HepG2 (cell line): ENCODE data around the gene VPS9D1. TPM values are rescaled to one million over a fixed set of nuclear protein-coding genes. Genes with fewer than 3 reads are reported as not detected.

Experiments
- ADNP ChIP-seq: sonication (generic); formaldehyde crosslinking; IDR thresholded peaks from 2 replicates; pipeline ENCODE4 v1.4.0; 2020; ENCODE audit warnings: missing genetic modification reagents
- DMAP1 ChIP-seq: IDR thresholded peaks from 2 replicates; pipeline ENCODE4 v1.6.1; 2016
- MBD4 ChIP-seq: IDR thresholded peaks from 2 replicates; pipeline ENCODE4 v1.6.1; 2012; ENCODE audit warnings: low read length, inconsistent platforms, borderline replicate concordance
- POLR2AphosphoS5 ChIP-seq: IDR thresholded peaks from 2 replicates; pipeline ENCODE4 v1.6.1; 2012; ENCODE audit warnings: low read depth, low read length
- PTBP1 ChIP-seq: fragments of 200-400 bp; formaldehyde crosslinking; IDR thresholded peaks from 2 replicates; pipeline ENCODE4 v1.6.1; 2018; ENCODE audit warnings: low read length, low read depth; ENCODE audit not compliant: poor library complexity, severe bottlenecking
- RAD51 ChIP-seq: fragments of 450-650 bp; IDR thresholded peaks from 2 replicates; pipeline ENCODE4 v1.6.1; 2016; ENCODE audit warnings: borderline replicate concordance
- RARG ChIP-seq: sonication (generic); formaldehyde crosslinking; IDR thresholded peaks from 2 replicates; pipeline ENCODE4 v1.4.0; 2020; ENCODE audit warnings: low read depth, mild to moderate bottlenecking, missing genetic modification reagents
- SIX4 ChIP-seq: sonication (generic); formaldehyde crosslinking; IDR thresholded peaks from 2 replicates; pipeline ENCODE4 v1.4.0; 2020; ENCODE audit warnings: missing genetic modification reagents
- SOX6 ChIP-seq, 2 experiments: fragments of 450-650 bp in 1 of 2; sonication (generic) in 1 of 2; formaldehyde crosslinking in 1 of 2; IDR thresholded peaks; 2 replicates each; pipeline versions ENCODE4 v1.4.0 to v1.6.1; 2017 to 2020; ENCODE audit warnings: antibody characterized with exemption in 1 of 2, mild to moderate bottlenecking in 1 of 2, missing genetic modification reagents in 1 of 2
- ZNF263 ChIP-seq: sonication (generic); formaldehyde crosslinking; IDR thresholded peaks from 2 replicates; pipeline ENCODE4 v1.4.0; 2020; ENCODE audit warnings: missing genetic modification reagents
- ZNF564 ChIP-seq: sonication (generic); formaldehyde crosslinking; IDR thresholded peaks from 2 replicates; pipeline ENCODE4 v1.8.1; 2023; ENCODE audit warnings: mild to moderate bottlenecking, missing genetic modification reagents
- ZNF567 ChIP-seq: sonication (generic); formaldehyde crosslinking; IDR thresholded peaks from 2 replicates; pipeline ENCODE4 v1.8.1; 2023; ENCODE audit warnings: mild to moderate bottlenecking, missing genetic modification reagents, borderline replicate concordance
- ZNF749 ChIP-seq: sonication (generic); formaldehyde crosslinking; IDR thresholded peaks from 2 replicates; pipeline ENCODE4 v1.8.0; 2022; ENCODE audit warnings: mild to moderate bottlenecking, missing genetic modification reagents, moderate library complexity, borderline replicate concordance
- ZNF792 ChIP-seq: IDR thresholded peaks from 2 replicates; pipeline ENCODE4 v1.6.1; 2016
- polyA plus RNA-seq, 8 experiments: library from polyadenylated mRNA; depleted of rRNA in 3 of 8; stranded (reverse) in 7 of 8; unstranded in 1 of 8; fragments of >200 nt; fragmentation: Illumina TruSeq in 4 of 8; extraction: Trizol in 4 of 8; gene quantifications; 2 replicates each; pipeline versions ENCODE4 v1.2.1 to v1.2.3, GENCODE V29; 2011 to 2016; ENCODE audit warnings: low read depth in 4 of 8, missing spikeins in 1 of 8, mixed read lengths in 1 of 8; ENCODE audit not compliant: insufficient read depth in 1 of 8
- total RNA-seq, 5 experiments: library from RNA; depleted of rRNA; stranded (reverse); fragments of >200 nt; fragmentation: Illumina TruSeq; extraction: Trizol; gene quantifications; 2 replicates each; pipeline ENCODE4 v1.2.3, GENCODE V29; 2016; ENCODE audit warnings: low read depth in 1 of 5
- TF ChIP-seq, protein P1 (sequence below): sonication (generic); formaldehyde crosslinking; IDR thresholded peaks from 2 replicates; pipeline ENCODE4 v1.9.0; 2022; ENCODE audit warnings: missing genetic modification reagents, mild to moderate bottlenecking, borderline replicate concordance
- TF ChIP-seq, protein P2 (sequence below): sonication (generic); formaldehyde crosslinking; IDR thresholded peaks from 2 replicates; pipeline ENCODE4 v1.4.0; 2020; ENCODE audit warnings: missing genetic modification reagents, borderline replicate concordance

VPS9D1 gene
- total and polyA plus RNA-seq, 2 of the 13 experiments (the other 11 are each of a cell fraction or from before 2014, with no cell fraction given): 10.1 to 13.2 TPM

DNA sequence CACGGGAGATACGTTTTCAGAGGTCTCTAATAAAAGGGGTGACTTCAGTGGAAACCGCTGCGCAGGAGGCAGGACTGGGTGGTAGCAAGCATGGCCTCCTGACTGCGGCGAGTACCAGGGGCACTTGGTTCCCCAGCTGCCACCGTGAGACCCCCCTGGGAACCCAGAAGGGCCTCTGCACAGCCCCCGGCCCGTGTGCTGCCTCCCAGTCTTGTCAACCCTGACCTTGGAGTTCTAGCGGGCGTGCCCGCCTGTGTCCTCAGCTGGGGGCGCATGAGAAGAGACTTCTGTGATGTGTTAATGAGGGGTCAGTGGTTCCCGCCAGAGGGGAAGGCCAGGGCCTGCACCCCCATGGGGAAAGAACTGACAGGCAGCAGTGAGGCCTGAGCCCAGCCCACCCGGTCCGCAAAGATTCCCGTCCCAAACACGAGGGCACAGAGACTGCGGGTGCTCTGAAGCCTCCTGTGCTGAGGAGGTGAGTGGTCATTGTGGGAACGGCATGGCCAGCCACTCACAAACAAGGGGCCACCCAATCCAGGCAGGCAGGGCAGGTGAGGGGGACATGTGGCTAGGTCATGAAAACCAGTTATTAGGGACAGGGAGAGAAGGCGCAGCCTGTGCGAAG is 10.0 kb upstream of the VPS9D1 start (continued):
- no peak for TF ChIP-seq SOX6 (IDR thresholded peaks at IDR 0.05)
- no peak for TF ChIP-seq SOX6 (CRISPR knock-in tag; IDR thresholded peaks at IDR 0.05)
- TF ChIP-seq ADNP (CRISPR knock-in tag): no peak
- TF ChIP-seq SIX4 (CRISPR knock-in tag): no peak
- TF ChIP-seq, protein P1, sequence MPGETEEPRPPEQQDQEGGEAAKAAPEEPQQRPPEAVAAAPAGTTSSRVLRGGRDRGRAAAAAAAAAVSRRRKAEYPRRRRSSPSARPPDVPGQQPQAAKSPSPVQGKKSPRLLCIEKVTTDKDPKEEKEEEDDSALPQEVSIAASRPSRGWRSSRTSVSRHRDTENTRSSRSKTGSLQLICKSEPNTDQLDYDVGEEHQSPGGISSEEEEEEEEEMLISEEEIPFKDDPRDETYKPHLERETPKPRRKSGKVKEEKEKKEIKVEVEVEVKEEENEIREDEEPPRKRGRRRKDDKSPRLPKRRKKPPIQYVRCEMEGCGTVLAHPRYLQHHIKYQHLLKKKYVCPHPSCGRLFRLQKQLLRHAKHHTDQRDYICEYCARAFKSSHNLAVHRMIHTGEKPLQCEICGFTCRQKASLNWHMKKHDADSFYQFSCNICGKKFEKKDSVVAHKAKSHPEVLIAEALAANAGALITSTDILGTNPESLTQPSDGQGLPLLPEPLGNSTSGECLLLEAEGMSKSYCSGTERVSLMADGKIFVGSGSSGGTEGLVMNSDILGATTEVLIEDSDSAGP (CRISPR knock-in tag): no peak
- TF ChIP-seq, protein P2, sequence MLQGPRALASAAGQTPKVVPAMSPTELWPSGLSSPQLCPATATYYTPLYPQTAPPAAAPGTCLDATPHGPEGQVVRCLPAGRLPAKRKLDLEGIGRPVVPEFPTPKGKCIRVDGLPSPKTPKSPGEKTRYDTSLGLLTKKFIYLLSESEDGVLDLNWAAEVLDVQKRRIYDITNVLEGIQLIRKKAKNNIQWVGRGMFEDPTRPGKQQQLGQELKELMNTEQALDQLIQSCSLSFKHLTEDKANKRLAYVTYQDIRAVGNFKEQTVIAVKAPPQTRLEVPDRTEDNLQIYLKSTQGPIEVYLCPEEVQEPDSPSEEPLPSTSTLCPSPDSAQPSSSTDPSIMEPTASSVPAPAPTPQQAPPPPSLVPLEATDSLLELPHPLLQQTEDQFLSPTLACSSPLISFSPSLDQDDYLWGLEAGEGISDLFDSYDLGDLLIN (CRISPR knock-in tag): no peak
- 0 out of 2 replicates have a peak, but pooled peaks have one; percentile 6 for TF ChIP-seq ZNF567 (CRISPR knock-in tag)
- no peak for TF ChIP-seq PTBP1
- TF ChIP-seq POLR2AphosphoS5: no peak
- no peak for TF ChIP-seq ZNF792 (CRISPR knock-in tag)
- TF ChIP-seq ZNF564 (CRISPR knock-in tag): no peak
- TF ChIP-seq MBD4: no peak
- TF ChIP-seq DMAP1 (CRISPR knock-in tag): no peak
- no peak for TF ChIP-seq ZNF263 (CRISPR knock-in tag)
- no peak for TF ChIP-seq RAD51
- TF ChIP-seq ZNF749 (CRISPR knock-in tag): no peak
- no peak for TF ChIP-seq RARG (CRISPR knock-in tag)
